Measurements from ENCODE around the gene SLC23A2. TPM values are rescaled to one million over a fixed set of nuclear protein-coding genes. Genes with fewer than 3 reads are reported as not detected.

The SLC23A2 gene
- total RNA-seq, 2 donors from 2014 or later, result 10.8 to 12.8 TPM

DNA sequence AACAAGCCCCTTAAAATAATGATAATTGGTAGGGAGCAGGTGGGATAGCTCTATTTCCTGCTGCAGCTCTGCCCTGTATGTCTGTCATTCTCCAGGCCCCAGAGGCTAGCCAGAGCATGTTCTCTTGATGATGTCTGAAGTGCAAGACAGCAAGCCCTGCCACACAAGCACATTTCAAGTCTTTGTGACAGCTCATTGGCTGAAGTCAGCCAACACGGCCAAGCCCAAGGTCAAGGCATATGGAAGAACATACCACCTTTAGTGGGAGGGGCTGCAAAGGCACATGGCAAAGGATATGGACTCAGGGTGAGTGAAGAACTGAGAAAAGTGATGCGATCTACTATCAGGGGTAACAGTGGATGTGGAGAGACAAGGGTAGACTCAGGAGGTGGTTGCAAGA, 163.6 kb downstream of the SLC23A2 start:
- intact Hi-C loops (cut with DNase I), result no loop called here
- ATAC-seq (no peak), DNase-seq (no peak)

DNA sequence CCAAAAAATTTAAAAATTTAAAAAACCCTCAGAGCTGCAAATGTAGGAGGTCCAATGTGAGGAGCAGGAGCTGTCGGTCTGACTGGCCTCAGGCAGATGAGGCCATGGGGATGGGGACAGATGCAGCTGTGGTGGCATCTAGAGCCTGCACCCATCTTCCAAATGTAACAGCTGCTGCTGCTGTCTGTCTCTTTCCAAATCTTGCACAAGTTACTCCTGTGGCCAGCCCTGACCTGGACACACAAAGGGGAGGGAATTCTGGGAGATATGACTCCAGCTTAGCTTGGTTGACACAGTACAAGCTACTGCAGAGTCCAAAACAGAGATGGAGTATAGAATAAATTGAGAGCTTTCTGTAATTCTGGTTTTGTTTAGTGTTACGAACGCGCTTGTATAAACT, 164.4 kb downstream of the SLC23A2 start:
- DNase-seq (no peak), ATAC-seq (peak; percentile 16 to 29)
- intact Hi-C loops (cut with DNase I), result no loop called here

DNA sequence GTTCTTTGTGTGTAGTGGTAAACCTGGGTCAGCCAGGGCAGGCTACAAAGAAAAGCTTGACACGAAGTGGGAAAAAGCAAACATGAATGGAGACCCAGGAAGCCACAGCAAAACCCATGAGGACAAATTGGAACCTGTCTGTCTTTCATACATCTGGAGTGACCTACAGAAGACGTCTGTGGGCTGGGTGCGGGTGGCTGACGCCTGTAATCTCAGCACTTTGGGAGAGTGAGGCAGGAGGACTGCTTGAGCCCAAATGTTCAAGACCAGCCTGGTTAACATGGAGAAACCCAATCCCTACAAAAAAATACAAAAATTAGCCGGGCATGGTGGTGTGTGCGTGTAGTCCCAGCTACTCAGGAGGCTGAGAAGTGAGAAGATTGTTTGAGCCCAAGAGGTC, 164.8 kb downstream of the SLC23A2 start:
- intact Hi-C loops (cut with DNase I), result no loop called here
- DNase-seq, result no peak
- ATAC-seq, result no peak

DNA sequence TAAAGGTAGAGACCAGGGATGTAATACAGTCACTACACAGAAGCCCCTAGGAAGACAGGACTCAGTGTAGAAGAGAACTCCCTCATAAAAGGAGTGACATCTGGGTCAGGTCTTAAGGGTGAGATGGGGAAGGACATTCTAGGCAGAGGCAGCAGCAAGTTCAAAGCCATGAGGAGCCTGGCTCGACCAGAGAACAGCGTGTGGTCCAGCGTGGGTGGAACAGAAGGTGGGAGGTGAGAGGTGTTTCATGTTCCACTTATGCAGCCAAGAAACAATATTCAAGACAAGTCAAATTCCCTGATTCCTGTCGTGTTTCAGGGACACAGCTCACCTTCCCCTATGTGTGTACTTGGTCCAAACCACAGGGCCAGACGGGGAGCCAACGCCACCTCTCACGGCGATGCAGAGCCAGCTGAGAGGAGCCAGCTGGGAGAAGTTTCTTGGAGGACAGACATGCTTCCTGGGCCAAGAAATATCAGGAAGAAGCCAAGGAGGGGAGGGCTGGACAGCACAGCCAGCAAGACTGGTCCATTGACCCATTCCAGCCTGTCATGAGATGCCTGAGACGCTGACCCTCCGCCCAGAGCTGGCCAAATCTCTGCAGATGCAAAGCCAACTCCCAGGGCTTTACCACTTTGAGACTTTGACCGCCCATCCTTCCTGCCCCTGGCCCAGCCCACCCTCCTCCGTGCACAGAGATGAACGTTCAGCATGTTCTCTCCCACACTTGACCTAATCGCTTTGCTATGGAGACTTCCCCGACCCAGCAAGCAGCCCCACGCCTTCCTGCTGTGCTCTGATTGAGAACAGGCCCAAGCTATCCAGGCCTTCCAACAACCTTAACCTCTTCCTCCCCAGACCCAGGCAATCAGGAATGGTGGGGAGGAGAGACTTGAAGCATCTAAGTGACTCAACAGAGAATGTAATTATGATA, 165.8 kb downstream of the SLC23A2 start:
- peak; percentile 90 to 94 for ATAC-seq
- DNase-seq, result peak; percentile 61
- intact Hi-C loops (cut with DNase I), result no loop called here

DNA sequence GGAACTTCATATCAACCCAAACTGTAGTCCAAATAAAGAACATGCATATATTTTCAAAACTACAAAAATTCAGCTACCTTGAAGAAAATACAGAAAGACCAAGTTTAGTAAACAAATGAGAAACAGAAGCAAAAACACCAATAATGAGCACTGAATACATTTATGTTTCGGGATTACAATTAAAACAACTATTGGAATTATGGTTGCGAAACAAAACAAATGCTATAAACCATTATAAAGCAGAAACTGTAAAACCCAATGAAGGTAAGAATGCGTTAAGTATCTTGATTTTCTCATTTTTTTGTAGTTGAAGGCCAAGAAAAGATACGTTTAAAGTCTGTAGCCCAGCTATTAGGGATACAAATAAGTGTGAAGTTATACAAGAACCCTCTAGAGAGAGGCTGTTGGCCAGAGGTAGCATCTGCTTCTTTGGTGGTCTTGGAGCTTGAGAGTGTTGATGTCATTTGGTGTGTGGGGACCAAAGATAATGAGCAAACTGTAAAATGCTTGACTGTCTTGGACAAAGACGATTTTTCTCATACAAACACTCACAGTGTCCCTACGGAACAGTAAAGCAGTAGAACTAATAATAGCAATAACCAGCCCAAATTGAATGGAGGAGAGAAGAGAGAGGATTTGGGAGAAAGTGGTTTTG, 168.1 kb downstream of the SLC23A2 start:
- intact Hi-C loops (cut with DNase I), result no loop called here
- ATAC-seq (no peak), DNase-seq (no peak)

DNA sequence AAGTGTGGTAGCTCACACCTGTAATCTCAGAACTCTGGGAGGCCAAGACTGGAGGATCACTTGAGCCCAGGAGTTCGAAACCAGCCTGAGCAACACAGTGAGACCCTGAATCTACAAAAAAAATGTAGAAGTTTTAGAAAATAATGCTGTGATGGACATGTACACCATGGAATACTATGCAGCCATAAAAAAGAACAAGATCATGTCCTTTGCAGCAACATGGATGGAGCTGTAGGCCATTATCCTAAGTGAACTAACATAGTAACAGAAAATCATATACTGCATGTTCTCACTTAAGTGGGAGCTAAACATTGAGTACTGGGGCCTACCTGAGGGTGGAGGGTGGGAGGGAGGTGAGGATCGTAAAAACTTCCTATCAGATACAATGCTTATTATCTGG, 168.8 kb downstream of the SLC23A2 start:
- no peak for ATAC-seq
- intact Hi-C loops (cut with DNase I), result no loop called here

DNA sequence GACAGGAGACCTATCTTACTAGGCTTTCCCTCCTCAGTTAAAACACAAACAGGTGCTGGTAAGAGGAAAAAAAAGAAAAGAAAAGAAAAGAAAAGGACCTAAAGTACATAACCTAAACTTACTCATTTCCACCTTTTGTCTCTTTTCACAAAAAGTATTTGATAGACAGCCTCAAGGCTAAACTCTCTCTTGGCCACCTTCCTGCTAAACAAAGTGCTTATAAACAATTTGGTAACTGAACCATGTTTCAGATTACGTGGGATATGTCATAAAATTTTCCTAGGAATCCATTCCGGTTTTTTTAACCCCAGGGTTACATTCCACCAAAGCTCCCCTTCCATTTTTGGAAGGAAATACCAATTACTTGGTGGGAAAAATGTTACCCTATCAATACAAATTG, 170.6 kb downstream of the SLC23A2 start:
- intact Hi-C loops (cut with DNase I), result no loop called here
- DNase-seq (no peak), ATAC-seq (no peak)

More for the DNA sequence above, 168.8 kb downstream of the SLC23A2 start:
- DNase-seq, result no peak

DNA sequence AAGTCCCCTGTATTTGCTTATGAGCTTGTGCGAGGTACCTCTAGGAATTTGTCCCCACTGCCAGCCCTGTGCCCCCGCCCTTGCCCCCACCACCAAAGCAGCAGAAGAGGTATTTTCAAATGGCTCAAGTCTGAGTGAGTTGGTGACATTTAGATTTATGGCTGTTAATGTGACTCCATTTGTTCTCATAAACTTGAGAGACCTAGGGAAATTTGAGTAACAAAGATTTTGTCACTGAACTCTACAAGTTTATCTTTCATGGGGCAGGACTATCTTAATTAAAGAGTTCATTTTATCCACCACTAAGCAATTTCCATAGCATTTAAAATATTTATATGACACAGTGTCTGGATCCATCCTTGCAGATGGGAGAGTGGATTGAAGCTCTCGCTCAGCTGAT, 171.1 kb downstream of the SLC23A2 start:
- ATAC-seq, result no peak
- intact Hi-C loops (cut with DNase I), result no loop called here

DNA sequence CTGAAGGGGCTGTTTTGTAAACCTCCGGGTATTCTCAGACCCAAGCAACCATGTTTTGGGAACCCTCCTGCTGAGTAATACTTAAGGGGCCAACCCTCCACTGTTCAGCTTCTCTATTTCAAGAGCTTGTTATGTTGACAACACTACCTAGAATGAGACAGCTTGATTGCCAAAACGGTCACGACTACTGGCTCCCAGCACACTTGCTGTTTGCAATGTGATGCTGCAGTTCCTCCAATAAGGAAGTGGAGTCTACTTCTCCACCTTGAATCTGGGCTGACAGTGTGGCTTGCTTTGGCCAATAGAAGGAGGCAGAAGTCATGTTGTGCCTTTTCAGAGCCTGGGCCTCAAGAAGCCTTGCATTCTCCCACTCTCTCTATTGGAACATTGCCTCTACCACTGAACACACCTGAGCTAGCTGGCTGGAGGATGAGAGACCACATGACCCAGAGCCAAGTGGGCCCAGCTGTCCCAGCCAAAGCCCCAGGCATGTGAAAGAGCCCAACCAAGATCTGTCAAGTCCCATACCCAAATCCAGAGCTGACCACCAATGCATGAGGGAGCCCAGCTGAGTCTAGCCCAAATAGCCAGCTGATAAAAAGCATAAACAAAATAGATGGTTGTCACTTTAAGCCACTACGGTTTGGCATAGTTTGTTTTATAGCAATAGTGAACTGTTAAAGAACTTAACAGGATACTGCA, 171.6 kb downstream of the SLC23A2 start:
- DNase-seq, result no peak

More for the DNA sequence above, 171.1 kb downstream of the SLC23A2 start:
- no peak for DNase-seq

DNA sequence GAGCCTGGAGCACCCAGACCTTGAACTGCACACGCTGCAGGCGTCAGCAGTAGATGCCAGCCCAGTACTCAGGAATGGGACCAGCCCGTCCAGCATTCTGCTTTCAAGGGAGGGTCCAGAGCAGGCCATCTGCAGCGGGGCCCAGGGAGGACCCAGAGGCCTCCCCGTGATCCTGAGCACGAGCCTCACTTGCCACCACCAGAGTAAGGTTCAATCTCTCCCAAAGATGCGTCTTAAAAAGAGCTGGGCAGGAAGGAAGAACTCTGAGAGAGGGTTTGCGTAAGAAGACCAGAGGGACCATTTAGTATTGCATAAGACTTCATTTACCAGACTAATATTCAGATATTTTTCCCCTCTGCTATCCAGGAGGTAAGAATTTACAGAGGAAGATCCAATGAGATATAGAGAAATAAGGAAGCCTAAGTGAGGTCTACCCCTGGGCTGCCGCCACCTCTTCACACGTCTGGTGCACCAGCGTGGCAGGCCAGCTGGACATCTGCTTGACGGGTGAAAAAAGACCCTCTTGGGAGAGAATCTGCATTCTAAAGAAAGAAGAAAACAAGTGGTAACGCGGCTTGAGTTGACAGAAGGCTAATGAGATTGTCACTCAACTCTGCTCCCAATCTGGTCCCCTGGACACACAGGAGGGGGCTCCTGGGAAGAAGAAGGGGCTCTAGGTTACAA, 172.3 kb downstream of the SLC23A2 start:
- DNase-seq, result no peak
- intact Hi-C loops (cut with DNase I), result no loop called here
- peak; percentile 23 to 70 for ATAC-seq

More for the DNA sequence above, 171.6 kb downstream of the SLC23A2 start:
- ATAC-seq, result peak in 1 of 2 donors; percentile 43
- intact Hi-C loops (cut with DNase I), result no loop called here

DNA sequence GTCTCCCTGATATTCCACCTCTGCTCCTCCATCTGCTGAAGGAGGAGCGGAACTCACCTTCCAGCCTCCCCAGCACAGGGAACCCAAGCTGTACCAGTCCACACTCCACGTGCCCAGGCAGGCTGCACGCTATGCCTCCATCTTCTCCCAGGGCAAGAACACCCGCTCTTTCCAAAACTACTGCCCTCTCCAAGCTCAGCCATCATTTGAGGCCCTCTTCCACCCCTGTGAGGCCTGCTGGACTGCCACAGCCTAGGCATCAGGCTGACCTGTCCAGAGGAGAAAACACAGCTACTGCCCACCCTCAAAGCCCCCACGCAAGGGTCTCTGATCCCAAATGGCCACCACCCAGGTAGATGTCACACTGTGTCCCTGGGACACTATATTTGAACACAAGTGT, 179.7 kb downstream of the SLC23A2 start:
- intact Hi-C loops (cut with DNase I), result loop anchor here in 1 of 2 donors (2.0 kb wide), 1 partner anchor 23 kb away; no protein-coding TSS in a partner anchor
- DNase-seq (no peak), ATAC-seq (no peak)

DNA sequence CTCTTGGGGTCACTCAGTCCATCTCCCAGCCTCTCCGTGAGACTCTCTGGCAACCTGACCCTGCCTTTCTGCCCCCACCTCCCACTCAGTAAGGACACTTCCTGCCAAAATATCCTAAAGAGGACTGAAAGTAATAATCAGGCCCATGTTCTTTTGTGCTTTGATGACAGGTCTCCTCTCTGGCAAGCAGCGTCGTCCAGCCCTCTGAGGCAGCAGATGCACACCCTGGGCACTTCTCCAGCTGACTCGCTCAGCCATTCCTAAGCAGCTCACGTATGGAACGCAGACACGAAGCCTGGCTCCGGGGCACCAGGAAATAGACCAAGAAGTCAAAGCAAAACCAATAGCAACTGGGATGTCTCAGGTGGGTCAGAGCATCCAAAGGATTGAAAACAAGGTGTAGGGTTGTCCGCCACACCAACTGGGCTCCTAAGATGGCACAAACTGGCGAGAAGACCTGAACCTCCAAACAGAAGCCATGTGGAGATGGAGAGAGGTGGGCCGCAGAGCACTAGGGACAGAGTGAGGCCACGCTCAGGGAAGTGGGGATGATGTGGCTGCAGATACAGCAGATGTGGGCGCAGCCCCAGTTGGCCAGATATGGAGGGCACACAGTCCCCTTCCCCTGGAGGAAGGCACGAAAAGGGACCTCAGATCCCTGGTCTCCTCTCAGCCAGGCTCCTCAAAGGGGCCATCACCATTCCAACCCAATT, 180.3 kb downstream of the SLC23A2 start:
- intact Hi-C loops (cut with DNase I), result loop anchor here in 1 of 2 donors (2.0 kb wide), 1 partner anchor 22 kb away; no protein-coding TSS in a partner anchor
- ATAC-seq (no peak), DNase-seq (no peak)

DNA sequence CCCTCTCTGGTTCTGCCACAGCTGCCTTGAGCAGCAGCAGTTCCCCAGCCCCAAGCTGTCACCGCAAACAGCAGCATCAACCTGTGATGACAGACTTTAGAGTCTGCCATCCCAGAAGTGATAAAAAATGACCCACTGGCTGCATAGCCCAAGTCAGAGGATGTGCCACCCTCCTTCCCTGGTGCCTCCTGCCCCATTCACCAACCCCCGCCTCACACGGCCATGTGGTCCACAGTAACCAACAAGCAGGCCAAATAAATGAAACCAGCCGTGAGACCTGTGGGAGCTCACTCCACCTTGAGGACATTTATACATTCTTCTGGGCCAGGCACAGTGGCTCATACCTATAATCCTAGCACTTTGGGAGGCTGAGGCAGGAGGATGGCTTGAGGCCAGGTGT, 181.4 kb downstream of the SLC23A2 start:
- DNase-seq (no peak), ATAC-seq (no peak)
- intact Hi-C loops (cut with DNase I), result loop anchor here in 1 of 2 donors (2.0 kb wide), 1 partner anchor 21 kb away; no protein-coding TSS in a partner anchor

DNA sequence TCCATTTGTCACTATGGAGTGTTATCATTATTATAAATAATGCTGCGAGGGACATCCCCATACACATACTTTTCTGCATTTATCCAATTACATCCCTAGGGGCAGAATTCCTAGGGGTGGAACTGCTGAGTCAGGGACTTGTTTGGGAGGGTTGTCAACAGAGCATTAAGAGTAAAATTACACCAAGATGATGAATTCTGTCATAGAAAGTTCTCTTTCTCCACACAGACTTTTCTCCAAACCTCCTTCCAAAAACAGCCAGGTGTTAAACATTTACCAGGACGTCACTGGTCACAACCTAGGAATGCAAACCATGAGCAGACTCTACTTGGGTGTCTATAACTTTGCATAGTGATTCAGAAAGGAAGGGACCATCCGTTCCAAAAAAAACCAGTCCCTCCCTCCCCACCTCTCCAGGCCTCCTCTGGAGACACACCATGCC, 184.1 kb downstream of the SLC23A2 start:
- intact Hi-C loops (cut with DNase I), result no loop called here
- ATAC-seq, result no peak

DNA sequence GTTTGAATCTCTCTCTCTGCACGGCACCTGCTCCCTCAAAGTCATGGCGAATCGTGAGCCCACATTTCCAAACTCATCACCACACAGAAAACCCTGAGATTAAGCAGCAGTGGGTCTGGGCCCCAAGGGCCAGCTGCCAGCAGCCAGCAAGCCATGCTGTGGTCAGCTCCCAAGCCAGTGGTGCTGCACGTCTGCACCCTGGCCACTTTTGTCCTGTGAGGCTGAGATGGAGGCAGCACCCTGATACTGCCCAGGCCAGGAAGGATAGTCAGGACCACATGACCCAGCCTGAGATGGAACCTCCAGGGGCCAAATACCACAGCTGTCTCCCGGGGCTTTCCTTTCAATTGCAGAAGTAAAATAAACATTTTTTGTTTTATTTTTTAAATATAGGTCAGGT, 185.7 kb downstream of the SLC23A2 start:
- ATAC-seq, result no peak
- intact Hi-C loops (cut with DNase I), result no loop called here
- no peak for DNase-seq

More for the DNA sequence above, 184.1 kb downstream of the SLC23A2 start:
- no peak for DNase-seq

DNA sequence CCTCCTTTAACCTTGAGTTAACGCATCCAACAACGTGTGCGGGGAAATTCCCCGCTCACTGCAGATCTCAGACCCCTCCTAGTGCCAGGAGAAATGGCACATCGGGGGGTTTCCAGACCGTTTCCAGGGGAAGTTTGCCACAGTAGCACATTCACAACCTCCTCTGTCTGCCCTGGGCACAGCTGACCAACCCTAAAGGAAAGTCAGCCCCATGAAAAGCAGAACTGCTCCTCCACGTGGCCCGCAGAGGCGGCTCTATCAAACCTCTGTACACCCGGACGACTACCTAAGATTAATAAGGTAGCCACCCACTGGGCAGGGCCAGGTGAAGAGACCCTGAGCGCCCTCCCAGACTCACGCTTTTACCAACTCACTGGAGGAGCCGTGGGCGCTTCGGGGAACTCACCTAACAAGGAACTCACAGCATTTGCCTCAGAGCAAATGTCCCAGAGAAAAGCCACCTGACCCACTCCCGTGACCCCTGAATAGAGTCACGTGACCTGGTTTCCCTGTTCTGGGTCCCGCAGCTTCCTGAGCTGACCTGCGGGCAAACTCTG, 186.5 kb downstream of the SLC23A2 start:
- ATAC-seq, result peak; percentile 38 to 48
- peak; percentile 44 for DNase-seq
- intact Hi-C loops (cut with DNase I), result no loop called here

DNA sequence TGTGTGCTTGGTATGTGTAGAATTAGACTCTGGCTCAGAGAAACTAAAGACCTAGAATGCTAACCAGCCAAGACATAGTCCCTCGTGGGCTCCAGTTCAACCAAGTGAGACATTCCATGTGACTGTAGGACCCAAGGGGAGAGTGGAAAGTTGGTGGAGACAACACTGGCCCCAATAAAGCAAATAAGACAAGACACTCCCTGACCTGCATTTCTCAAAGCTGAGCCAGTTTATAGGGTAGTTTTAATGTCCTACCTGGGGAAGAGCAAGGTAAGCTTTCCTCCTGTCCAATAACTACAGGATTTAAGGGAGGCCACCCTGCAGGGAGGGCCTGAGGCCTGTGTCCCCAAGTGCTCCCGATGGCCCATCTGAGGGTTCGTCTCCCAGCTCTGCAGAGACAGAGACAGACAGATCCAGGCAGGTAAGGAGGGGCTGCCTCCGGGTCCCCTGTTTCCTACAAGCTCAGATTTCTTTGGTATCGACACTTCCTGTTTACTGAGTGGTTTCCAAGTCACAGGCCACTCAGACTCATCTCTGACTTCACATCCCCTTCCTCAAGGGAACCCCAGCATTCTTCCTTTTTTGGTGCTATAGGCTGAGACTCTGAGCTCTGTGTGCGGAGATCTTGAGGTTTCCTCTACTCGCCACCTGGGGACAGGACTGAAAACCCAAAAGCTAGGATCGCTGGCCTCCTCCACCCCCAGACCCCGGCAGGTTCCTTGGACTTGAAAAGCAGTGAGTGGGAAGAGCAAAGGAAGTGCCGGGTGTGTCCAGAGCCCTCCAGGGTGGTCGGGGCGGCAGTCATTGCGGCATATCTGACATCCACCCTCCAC, 187.2 kb downstream of the SLC23A2 start:
- intact Hi-C loops (cut with DNase I), result no loop called here
- DNase-seq (no peak), ATAC-seq (peak; percentile 56 to 74)
